ENCODE data around the gene NAV2. TPM values are rescaled to one million over a fixed set of nuclear protein-coding genes. Genes with fewer than 3 reads are reported as not detected.

The NAV2 gene
- total RNA-seq, 4 donors from 2014 or later: 9.6 to 40.0 (median 23.1) TPM

- H3K27me3 ChIP-seq: no peaks in the 10 kb centered on the region
- intact Hi-C loops (cut with DNase I; ENCODE audit: low total_unique reads) (loop anchor here (10.0 kb wide), 1 partner anchor 78 kb away; no protein-coding TSS in a partner anchor), in situ Hi-C loops (cut with MboI; ENCODE audit: low pct_ligation_motif_present in 1 of 4, low pct_unique_long_range_greater_than_20kb in 1 of 4, low sequenced_read_pairs in 3 of 4) (loop anchor here in 3 of 4 donors (10.0 to 25.0 kb wide), 4 partner anchors 146 to 371 kb away; no protein-coding TSS in a partner anchor)
- no peaks in the 10 kb centered on the region for H3K9me3 ChIP-seq
- no peak overlapping the region for H3K4me3 ChIP-seq
- no peak overlapping the region for H3K27ac ChIP-seq
- no peak for TF ChIP-seq POLR2AphosphoS5 (IDR thresholded peaks at IDR 0.05)
- TF ChIP-seq, protein P1, sequence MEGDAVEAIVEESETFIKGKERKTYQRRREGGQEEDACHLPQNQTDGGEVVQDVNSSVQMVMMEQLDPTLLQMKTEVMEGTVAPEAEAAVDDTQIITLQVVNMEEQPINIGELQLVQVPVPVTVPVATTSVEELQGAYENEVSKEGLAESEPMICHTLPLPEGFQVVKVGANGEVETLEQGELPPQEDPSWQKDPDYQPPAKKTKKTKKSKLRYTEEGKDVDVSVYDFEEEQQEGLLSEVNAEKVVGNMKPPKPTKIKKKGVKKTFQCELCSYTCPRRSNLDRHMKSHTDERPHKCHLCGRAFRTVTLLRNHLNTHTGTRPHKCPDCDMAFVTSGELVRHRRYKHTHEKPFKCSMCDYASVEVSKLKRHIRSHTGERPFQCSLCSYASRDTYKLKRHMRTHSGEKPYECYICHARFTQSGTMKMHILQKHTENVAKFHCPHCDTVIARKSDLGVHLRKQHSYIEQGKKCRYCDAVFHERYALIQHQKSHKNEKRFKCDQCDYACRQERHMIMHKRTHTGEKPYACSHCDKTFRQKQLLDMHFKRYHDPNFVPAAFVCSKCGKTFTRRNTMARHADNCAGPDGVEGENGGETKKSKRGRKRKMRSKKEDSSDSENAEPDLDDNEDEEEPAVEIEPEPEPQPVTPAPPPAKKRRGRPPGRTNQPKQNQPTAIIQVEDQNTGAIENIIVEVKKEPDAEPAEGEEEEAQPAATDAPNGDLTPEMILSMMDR (IDR thresholded peaks at IDR 0.05): no peak
- TF ChIP-seq EP300 (IDR thresholded peaks at IDR 0.05; ENCODE audit: low read depth): no peak
- no peak for TF ChIP-seq POLR2A (IDR thresholded peaks at IDR 0.05)
- H3K36me3 ChIP-seq: no peaks in the 10 kb centered on the region
- H3K4me1 ChIP-seq: no peaks in the 10 kb centered on the region
- WGBS, 2 donors (ENCODE audit: low coverage in 1 of 2): 76 to 82% methylated on average over 3 to 4 of the region's 4 CpGs
- no peak for DNase-seq
These were observed 253.8 kb downstream of the NAV2 start for GRCh38 chr11:19966441-19966840.

DNA sequence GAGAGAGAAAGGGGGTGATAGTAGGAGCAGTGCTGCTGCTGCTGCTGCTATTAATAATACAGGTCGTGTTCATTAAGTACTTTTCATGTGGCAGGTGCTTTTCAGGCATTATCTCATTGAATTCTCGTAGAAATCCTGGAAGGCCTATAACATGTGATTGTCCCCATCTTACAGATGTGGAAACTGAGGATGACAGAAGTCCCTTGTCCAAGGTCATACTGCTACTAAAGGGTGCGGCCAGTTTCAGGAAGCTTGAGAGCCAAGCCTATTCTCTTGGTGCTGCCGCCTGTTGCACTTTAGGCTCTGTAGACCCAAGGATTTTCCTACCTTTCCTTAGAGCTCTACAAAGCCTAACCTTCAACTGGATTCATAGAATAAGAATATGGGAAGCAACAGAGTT lies 254.3 kb downstream of the NAV2 start:
- TF ChIP-seq EP300 (IDR thresholded peaks at IDR 0.05; ENCODE audit: low read depth) (no peak), POLR2AphosphoS5 (IDR thresholded peaks at IDR 0.05) (no peak), POLR2A (IDR thresholded peaks at IDR 0.05) (no peak)
- TF ChIP-seq, protein P1 (IDR thresholded peaks at IDR 0.05): no peak
- 85 to 97% methylated on average over 4 of the region's 4 CpGs for WGBS, 2 donors (ENCODE audit: low coverage in 1 of 2)
- no peak overlapping the region for H3K4me3 ChIP-seq
- no peaks in the 10 kb centered on the region for H3K36me3 ChIP-seq
- DNase-seq: no peak
- H3K27ac ChIP-seq: no peak overlapping the region
- in situ Hi-C loops (cut with MboI; ENCODE audit: low pct_ligation_motif_present in 1 of 4, low pct_unique_long_range_greater_than_20kb in 1 of 4, low sequenced_read_pairs in 3 of 4): loop anchor here in 3 of 4 donors (10.0 to 25.0 kb wide), 4 partner anchors 145 to 370 kb away; no protein-coding TSS in a partner anchor
- intact Hi-C loops (cut with DNase I; ENCODE audit: low total_unique reads): loop anchor here (10.0 kb wide), 1 partner anchor 78 kb away; no protein-coding TSS in a partner anchor
- no peaks in the 10 kb centered on the region for H3K4me1 ChIP-seq
- no peaks in the 10 kb centered on the region for H3K27me3 ChIP-seq
- H3K9me3 ChIP-seq: no peaks in the 10 kb centered on the region

GRCh38 chr11:19967787-19968186 lies 255.2 kb downstream of the NAV2 start:
- Histone ChIP-seq H3K27ac (no peak overlapping the region), H3K9me3 (no peaks in the 10 kb centered on the region), H3K4me1 (no peaks in the 10 kb centered on the region), H3K4me3 (no peak overlapping the region), H3K27me3 (no peaks in the 10 kb centered on the region), H3K36me3 (no peaks in the 10 kb centered on the region)
- WGBS, 2 donors (ENCODE audit: low coverage in 1 of 2): 43 to 51% methylated on average over 1 to 2 of the region's 2 CpGs
- intact Hi-C loops (cut with DNase I; ENCODE audit: low total_unique reads): loop anchor here (10.0 kb wide), 1 partner anchor 77 kb away; no protein-coding TSS in a partner anchor
- in situ Hi-C loops (cut with MboI; ENCODE audit: low pct_ligation_motif_present in 1 of 4, low pct_unique_long_range_greater_than_20kb in 1 of 4, low sequenced_read_pairs in 3 of 4): loop anchor here in 3 of 4 donors (10.0 to 25.0 kb wide), 4 partner anchors 145 to 370 kb away; no protein-coding TSS in a partner anchor
- DNase-seq: no peak
- TF ChIP-seq POLR2A (IDR thresholded peaks at IDR 0.05) (no peak), EP300 (IDR thresholded peaks at IDR 0.05; ENCODE audit: low read depth) (no peak), POLR2AphosphoS5 (IDR thresholded peaks at IDR 0.05) (no peak)
- TF ChIP-seq, protein P1 (IDR thresholded peaks at IDR 0.05): no peak

DNA sequence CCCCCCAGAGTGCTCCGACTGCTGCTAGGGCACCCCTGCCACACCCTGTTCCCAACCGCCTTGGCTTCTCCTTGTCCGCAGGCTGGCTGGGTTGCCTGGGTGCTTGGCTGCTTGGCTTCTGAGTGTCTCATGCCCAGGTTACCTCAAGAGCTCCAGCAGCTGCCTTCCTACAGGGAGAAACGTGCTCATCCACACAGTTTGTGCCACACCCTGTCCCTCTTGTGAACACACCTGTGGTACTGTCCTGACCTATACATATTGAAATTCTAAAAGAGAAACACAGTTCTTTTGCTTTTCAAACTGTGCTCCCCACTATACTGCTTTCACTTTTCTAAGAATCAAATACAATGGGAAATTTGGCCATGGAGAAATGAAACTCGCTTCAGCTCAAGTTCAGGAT lies 256.2 kb downstream of the NAV2 start:
- H3K4me1 ChIP-seq: no peaks in the 10 kb centered on the region
- 75% methylated on average over 5 of the region's 5 CpGs; no CpG with 5 or more reads in 1 of the 2 donors for WGBS, 2 donors (ENCODE audit: low coverage in 1 of 2)
- intact Hi-C loops (cut with DNase I; ENCODE audit: low total_unique reads): loop anchor here (10.0 kb wide), 1 partner anchor 76 kb away; no protein-coding TSS in a partner anchor

More for the DNA sequence above, 256.2 kb downstream of the NAV2 start:
- Histone ChIP-seq H3K27ac (no peak overlapping the region), H3K4me3 (no peak overlapping the region), H3K36me3 (no peaks in the 10 kb centered on the region), H3K9me3 (no peaks in the 10 kb centered on the region), H3K27me3 (no peaks in the 10 kb centered on the region)
- TF ChIP-seq EP300 (IDR thresholded peaks at IDR 0.05; ENCODE audit: low read depth) (no peak), POLR2A (IDR thresholded peaks at IDR 0.05) (no peak), POLR2AphosphoS5 (IDR thresholded peaks at IDR 0.05) (no peak)
- TF ChIP-seq, protein P1 (IDR thresholded peaks at IDR 0.05): no peak
- in situ Hi-C loops (cut with MboI; ENCODE audit: low pct_ligation_motif_present in 1 of 4, low pct_unique_long_range_greater_than_20kb in 1 of 4, low sequenced_read_pairs in 3 of 4): loop anchor here in 3 of 4 donors (10.0 to 25.0 kb wide), 4 partner anchors 143 to 368 kb away; no protein-coding TSS in a partner anchor
- no peak for DNase-seq

Data from transverse colon (tissue), 4 donors.